ENCODE measurements around the gene SLC9A7. TPM values are rescaled to one million over a fixed set of nuclear protein-coding genes. Genes with fewer than 3 reads are reported as not detected.

Gene SLC9A7
- polyA plus RNA-seq, 6 donors from 2014 or later, result 13.5 to 60.6 (median 42.5) TPM

DNA sequence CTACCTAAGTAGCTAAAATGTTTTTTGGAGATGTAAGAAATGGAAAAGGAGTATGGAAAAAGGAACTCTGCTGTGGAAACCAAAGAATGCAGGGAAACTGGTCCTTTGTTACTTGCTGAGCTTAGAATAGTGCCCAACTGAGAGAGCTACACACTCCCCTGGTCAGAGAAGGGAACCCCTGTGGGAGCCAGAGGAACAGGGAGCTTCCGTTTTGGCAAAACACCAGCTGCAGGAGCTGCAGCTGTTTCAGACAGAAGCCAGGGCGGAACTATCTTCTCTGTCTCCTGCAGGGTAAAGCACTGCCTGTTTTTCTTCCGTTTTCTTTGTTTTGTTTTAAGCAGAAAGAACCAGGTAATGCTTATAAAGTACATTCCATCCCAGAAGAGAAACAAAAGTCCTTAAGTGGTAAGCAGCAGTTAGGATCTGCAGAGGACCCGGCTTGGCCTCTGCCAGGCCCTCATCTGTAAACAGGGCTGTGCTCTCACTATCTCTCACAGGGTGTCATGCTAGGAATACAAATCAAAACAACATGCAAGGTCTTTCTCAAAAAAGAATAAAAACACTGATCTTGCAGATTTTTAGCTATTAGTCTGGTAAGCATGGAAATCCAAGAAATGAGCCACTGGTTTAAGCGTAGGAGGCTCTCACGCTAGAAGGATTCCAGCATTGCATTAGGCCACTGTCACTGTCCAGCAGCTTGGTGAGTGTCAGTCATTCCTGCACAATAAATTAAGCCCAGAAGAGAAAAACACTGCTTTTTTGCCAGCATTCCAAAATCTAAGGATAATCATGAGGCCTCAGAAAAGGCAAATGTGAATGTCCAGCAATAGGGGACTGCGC, 109.3 kb downstream of the SLC9A7 start:
- H3K27me3 Mint-ChIP-seq, result peaks cover 0 to 16% (median 0%) of the 10 kb centered on the region in 3 donors
- DNase-seq (no peak), ATAC-seq (ENCODE audit: low read depth in 2 of 2) (peak; percentile 38 to 43)
- peaks cover 0 to 2% (median 0%) of the 10 kb centered on the region in 7 donors for H3K9me3 Mint-ChIP-seq
- peaks cover 28 to 58% (median 30%) of the 10 kb centered on the region in 3 donors for H3K4me1 Mint-ChIP-seq
- H3K36me3 Mint-ChIP-seq, result peaks cover 0 to 7% of the 10 kb centered on the region in 2 donors
- H3K27ac Mint-ChIP-seq, result peak overlapping the region in 3 of 6 donors; percentile 75 to 83 (median 79)
- H3K4me3 Mint-ChIP-seq, result peak overlapping the region in 7 of 8 donors; percentile 9 to 65 (median 51)

DNA sequence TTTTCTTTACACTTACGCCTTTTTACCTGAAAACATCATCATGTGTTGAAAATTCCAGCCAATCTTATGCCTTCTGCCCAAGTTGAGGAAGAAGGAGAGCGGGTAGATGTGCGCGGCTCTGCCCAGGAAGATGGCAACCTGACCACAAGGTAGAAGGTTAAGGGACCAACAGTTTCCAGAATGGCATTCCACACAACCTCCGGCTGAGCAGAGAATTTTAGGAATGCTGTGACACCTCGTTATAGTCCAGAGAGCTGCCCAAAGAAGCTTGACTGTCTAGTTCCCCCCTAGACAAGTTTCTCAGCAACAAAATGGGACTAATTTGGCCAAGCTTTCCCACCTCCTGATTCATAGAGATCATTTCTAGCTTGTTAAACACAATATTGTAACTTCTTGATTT, 110.3 kb downstream of the SLC9A7 start:
- no peak for DNase-seq
- no peak for ATAC-seq (ENCODE audit: low read depth in 2 of 2)
- peaks cover 28 to 62% (median 35%) of the 10 kb centered on the region in 3 donors for H3K4me1 Mint-ChIP-seq
- H3K27me3 Mint-ChIP-seq, result peaks cover 0 to 16% (median 0%) of the 10 kb centered on the region in 3 donors
- peak overlapping the region in 2 of 6 donors; percentile 27 to 40 for H3K27ac Mint-ChIP-seq
- H3K4me3 Mint-ChIP-seq, result peak overlapping the region in 2 of 8 donors; percentile 37 to 45
- peaks cover 0 to 7% of the 10 kb centered on the region in 2 donors for H3K36me3 Mint-ChIP-seq
- peaks cover 0 to 2% (median 0%) of the 10 kb centered on the region in 7 donors for H3K9me3 Mint-ChIP-seq

DNA sequence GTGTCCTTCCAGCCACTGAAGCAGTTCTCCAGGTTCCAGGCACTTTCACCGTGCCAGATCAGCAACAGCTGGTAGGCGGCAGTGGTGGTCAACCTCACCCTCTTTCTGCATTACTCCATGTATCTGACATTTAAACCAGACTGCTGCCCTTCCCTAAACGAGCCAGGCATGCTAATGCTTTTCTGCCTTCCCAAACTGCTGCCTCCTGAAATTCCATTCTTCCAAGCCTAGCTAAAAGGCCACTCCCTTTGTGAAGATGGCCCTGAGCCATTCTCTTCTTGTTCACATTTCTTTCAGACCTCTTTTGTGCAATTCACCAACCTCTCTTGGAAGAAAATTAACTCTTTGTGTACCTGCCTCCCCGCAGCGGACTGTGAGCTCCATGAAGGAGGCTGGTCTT, 111.7 kb downstream of the SLC9A7 start:
- no peak for DNase-seq
- Mint-ChIP-seq H3K9me3 (peaks cover 0 to 2% (median 0%) of the 10 kb centered on the region in 7 donors), H3K27ac (peak overlapping the region in 4 of 6 donors; percentile 4 to 90 (median 18)), H3K27me3 (peaks cover 0 to 16% (median 0%) of the 10 kb centered on the region in 3 donors), H3K4me1 (peaks cover 28 to 61% (median 42%) of the 10 kb centered on the region in 3 donors), H3K4me3 (peak overlapping the region in 1 of 8 donors; percentile 66), H3K36me3 (peaks cover 0 to 7% of the 10 kb centered on the region in 2 donors)
- ATAC-seq (ENCODE audit: low read depth in 2 of 2), result no peak

DNA sequence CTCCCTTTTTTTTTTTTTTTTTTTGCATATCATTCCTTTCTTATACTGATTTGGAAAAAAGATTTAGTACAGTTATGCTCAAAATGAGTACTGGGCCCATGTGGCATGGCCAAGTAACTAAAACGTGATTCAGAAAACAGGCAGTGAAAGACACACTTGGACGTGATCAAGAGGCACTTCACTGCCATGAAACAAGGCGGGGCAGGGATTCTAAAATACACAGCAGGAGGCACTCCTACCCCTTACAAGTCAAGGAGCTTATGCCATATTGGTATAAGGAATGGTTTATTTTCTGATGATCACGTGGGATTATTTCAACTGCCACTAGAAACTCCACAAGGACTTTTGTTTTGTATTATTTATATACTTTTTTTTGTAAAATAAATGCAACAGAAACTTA, 113.3 kb downstream of the SLC9A7 start:
- DNase-seq (no peak), ATAC-seq (ENCODE audit: low read depth in 2 of 2) (no peak)
- Mint-ChIP-seq H3K27ac (peak overlapping the region in 2 of 6 donors; percentile 63 to 73), H3K9me3 (peaks cover 0 to 2% (median 0%) of the 10 kb centered on the region in 7 donors), H3K4me1 (peaks cover 20 to 52% (median 36%) of the 10 kb centered on the region in 3 donors), H3K27me3 (peaks cover 0 to 16% (median 0%) of the 10 kb centered on the region in 3 donors), H3K36me3 (peaks cover 5 to 7% of the 10 kb centered on the region in 2 donors), H3K4me3 (no peak overlapping the region)

DNA sequence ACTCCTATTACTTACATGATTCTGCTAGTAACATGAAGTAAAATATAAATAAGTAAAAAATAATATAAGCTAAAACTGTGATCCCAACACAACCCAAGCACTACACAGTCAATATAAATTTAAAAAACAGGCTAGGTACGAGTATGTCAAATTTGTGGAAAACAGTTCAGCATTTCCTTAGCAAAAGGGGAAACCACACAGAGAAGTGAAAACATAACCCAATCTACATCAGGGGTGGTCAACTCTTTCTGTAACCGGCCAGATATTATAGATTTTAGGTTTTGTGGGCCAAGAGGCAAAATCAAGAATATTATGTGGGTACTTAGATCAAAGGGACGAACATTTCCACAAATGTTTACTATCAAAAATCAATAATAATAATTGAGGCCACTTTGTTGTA, 115.3 kb downstream of the SLC9A7 start:
- peak overlapping the region; percentile 6 to 81 (median 56) for H3K27ac Mint-ChIP-seq

DNA sequence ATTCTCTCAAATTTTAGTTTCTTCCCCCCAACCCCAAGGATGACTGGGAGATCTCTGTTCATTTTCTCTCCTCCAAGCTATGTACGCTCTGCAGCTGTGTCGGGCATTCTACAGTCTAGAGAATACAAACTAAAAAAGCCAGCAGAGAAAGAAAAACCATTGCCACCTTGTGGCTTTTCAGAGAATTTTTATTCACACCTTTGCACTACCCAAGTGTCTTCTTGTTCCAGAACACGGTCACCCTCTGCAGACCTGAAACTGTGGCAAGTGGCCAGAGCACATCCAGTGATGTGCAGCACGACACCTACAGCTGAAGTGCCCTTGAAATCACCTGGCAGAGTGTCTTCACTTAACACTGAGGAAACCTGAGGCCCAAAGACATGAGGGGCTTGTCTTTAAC, 116.8 kb downstream of the SLC9A7 start:
- Mint-ChIP-seq H3K27ac (peak overlapping the region in 1 of 6 donors; percentile 16), H3K4me3 (no peak overlapping the region), H3K27me3 (no peaks in the 10 kb centered on the region), H3K9me3 (peaks cover 0 to 2% (median 0%) of the 10 kb centered on the region in 7 donors), H3K36me3 (peaks cover 0 to 5% of the 10 kb centered on the region in 2 donors), H3K4me1 (peaks cover 5 to 34% (median 19%) of the 10 kb centered on the region in 3 donors)
- no peak for DNase-seq
- no peak for ATAC-seq (ENCODE audit: low read depth in 2 of 2)

More for the DNA sequence above, 115.3 kb downstream of the SLC9A7 start:
- Mint-ChIP-seq H3K9me3 (peaks cover 0 to 2% (median 0%) of the 10 kb centered on the region in 7 donors), H3K36me3 (peaks cover 5 to 7% of the 10 kb centered on the region in 2 donors), H3K4me1 (peaks cover 5 to 36% (median 20%) of the 10 kb centered on the region in 3 donors), H3K27me3 (peaks cover 0 to 12% (median 0%) of the 10 kb centered on the region in 3 donors), H3K4me3 (no peak overlapping the region)
- no peak for DNase-seq
- ATAC-seq (ENCODE audit: low read depth in 2 of 2), result peak; percentile 57 to 60

DNA sequence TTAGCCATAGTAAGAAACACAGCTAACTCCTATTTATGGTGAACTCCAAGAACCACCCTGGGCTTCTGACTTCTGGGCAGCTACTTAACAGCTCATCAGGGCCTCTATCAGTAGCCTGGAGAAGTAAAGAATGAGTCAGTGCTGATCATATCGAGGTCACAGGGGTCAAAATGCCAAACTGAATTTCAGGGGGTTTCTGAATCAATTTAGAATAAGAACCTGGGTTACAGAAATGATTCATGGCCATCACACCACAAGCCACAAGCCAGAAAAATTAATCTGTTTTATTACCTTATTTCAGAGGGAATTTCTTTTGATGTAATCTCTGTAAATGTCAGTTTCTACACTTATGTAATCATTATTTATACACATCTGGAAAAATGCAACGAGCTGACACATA, 121.0 kb downstream of the SLC9A7 start:
- H3K27me3 Mint-ChIP-seq, result no peaks in the 10 kb centered on the region
- H3K4me3 Mint-ChIP-seq, result no peak overlapping the region
- H3K27ac Mint-ChIP-seq, result peak overlapping the region in 1 of 6 donors; percentile 26
- DNase-seq (no peak), ATAC-seq (ENCODE audit: low read depth in 2 of 2) (no peak)
- peaks cover 0 to 8% (median 2%) of the 10 kb centered on the region in 3 donors for H3K4me1 Mint-ChIP-seq
- peaks cover 5 to 10% of the 10 kb centered on the region in 2 donors for H3K36me3 Mint-ChIP-seq
- H3K9me3 Mint-ChIP-seq, result no peaks in the 10 kb centered on the region

DNA sequence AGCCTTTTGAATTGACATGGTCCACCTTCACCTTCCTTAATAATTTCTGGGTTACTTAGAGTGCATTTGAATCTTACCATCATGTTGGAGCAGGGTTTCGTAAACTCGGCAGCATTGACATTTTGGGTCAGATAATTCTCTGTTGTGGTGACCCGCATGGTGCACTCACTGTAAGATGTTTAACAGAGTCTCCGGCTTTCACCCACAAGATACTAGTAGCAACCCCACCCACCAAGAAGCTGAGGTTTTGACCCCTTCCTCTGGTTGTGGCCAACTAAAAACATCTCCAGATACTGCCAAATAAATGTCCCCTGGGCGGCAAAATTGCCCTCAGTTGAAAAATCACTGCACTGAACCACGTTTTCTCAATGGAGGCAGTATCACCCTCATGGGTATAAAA, 122.7 kb downstream of the SLC9A7 start:
- peaks cover 0 to 2% (median 0%) of the 10 kb centered on the region in 7 donors for H3K9me3 Mint-ChIP-seq
- DNase-seq (no peak), ATAC-seq (ENCODE audit: low read depth in 2 of 2) (no peak)
- no peak overlapping the region for H3K4me3 Mint-ChIP-seq
- no peak overlapping the region for H3K27ac Mint-ChIP-seq
- H3K4me1 Mint-ChIP-seq, result peaks cover 0 to 7% (median 0%) of the 10 kb centered on the region in 3 donors
- no peaks in the 10 kb centered on the region for H3K27me3 Mint-ChIP-seq
- peaks cover 2 to 10% of the 10 kb centered on the region in 2 donors for H3K36me3 Mint-ChIP-seq

DNA sequence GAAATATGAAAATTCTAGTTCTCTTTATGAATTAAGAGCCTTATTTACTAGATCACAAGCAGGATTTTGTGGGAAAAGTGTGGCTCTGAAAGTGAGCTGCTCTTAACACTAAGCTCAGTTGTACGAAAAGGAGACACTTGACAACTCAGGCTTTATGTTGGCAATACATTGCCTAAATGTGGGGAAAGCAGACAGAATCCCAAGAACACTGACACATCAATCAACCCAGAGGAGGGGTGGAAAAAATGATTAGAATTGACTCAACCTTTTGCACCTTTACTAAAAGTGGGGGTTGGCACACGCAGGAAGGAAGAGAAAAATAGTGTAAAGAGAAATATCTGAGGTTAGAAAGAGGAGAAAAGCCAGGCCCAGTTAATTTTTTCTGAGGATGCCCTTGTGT, 123.7 kb downstream of the SLC9A7 start:
- Mint-ChIP-seq H3K4me3 (no peak overlapping the region), H3K4me1 (peaks cover 5 to 14% (median 7%) of the 10 kb centered on the region in 3 donors), H3K27ac (peak overlapping the region in 2 of 6 donors; percentile 40 to 42), H3K9me3 (peaks cover 0 to 2% (median 0%) of the 10 kb centered on the region in 7 donors), H3K27me3 (no peaks in the 10 kb centered on the region), H3K36me3 (peaks cover 5 to 10% of the 10 kb centered on the region in 2 donors)
- DNase-seq, result no peak
- no peak for ATAC-seq (ENCODE audit: low read depth in 2 of 2)

DNA sequence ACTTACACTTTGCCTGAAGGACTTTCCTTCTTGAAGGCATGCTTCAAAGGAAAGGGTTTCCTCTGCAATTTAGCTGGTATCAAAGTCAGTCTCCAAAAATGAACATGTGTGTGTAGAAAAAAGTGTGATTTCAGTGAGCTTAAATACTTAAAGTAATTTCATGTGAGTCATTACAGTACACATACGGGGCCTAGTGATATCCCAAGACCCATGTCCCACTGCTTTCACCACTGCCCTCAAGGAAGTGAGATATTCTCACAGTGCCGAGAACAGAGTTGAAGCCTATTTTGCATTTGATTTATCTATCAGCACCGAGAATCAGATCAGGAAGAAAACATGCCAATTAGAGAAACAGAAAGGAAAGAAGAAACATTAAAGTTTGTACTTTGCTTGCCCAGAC, 124.3 kb downstream of the SLC9A7 start:
- H3K27ac Mint-ChIP-seq, result peak overlapping the region in 1 of 6 donors; percentile 40
- no peak overlapping the region for H3K4me3 Mint-ChIP-seq
- no peak for ATAC-seq (ENCODE audit: low read depth in 2 of 2)
- peaks cover 9 to 20% (median 13%) of the 10 kb centered on the region in 3 donors for H3K4me1 Mint-ChIP-seq
- H3K9me3 Mint-ChIP-seq, result peaks cover 0 to 2% (median 0%) of the 10 kb centered on the region in 7 donors
- no peaks in the 10 kb centered on the region for H3K27me3 Mint-ChIP-seq
- peaks cover 5 to 10% of the 10 kb centered on the region in 2 donors for H3K36me3 Mint-ChIP-seq
- DNase-seq, result no peak

DNA sequence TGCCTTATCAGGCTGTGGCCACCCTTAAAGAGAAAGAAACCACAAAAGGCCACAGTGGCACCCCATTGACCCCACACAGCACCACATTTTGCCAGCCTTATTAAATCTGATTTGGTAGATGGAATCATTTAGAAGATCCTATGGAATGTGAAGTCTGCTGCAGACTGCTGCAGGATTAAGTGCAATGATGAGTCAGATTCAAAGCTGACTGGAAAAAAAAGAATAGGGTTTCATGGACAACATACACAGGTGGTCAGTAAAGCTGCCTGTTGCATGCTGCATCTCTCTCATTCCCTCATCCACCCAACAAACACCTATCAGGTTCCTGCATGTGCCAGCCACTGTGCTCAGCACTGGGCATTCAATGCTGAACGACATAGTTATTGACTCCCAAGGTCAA, 128.8 kb downstream of the SLC9A7 start:
- DNase-seq, result no peak
- no peak for ATAC-seq (ENCODE audit: low read depth in 2 of 2)

DNA sequence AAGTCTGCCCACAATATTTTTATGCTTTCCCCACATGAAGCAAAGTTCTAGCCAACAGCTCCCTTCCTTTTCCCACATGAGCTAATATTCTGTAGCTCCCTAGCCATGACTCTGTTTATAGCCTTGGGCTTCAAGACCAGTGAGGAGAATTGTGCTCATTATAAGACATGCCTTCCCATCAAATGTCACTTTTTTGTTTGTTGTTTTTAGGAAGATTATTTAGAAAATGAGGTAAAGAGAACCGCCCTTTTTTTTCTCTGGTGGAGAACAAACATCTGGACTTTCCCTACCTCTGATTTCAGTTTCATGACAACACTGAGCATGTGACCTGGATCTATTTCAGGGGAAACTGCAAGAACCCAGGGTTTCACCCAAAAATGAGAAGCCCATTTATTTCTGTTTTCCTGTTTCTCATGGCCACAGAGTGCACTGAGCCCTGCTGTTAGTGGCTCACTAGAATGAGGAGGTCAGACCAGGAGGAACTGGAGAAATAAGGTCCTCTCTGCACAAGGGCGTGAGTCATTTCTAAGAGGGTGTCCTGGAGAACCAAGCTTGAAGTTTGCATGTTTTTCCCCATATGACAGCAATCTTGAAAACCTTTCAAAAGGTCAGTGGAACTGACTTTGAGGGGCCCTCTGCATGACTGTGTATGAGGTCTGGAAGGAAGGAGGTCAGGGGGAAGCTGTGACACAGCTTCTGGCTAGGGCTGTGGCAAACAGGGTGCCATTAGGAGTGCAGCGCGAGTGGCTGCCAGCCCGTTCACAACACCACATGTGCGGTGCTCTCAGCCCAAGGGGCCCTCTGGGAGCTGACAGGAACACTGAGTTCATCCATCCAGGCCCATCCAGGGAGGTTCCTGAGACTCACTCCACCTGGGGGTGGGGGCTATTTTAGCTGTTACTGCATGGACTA, 130.2 kb downstream of the SLC9A7 start:
- Mint-ChIP-seq H3K9me3 (peaks cover 0 to 4% (median 0%) of the 10 kb centered on the region in 7 donors), H3K27ac (peak overlapping the region; percentile 23 to 94 (median 80)), H3K4me1 (peaks cover 33 to 44% (median 37%) of the 10 kb centered on the region in 3 donors), H3K4me3 (peak overlapping the region in 6 of 8 donors; percentile 19 to 71 (median 44)), H3K36me3 (peaks cover 5 to 7% of the 10 kb centered on the region in 2 donors), H3K27me3 (no peaks in the 10 kb centered on the region)
- DNase-seq, result peak; percentile 5
- peak; percentile 56 to 60 for ATAC-seq (ENCODE audit: low read depth in 2 of 2)

More for the DNA sequence above, 128.8 kb downstream of the SLC9A7 start:
- H3K27ac Mint-ChIP-seq, result peak overlapping the region in 3 of 6 donors; percentile 54 to 88 (median 78)
- peaks cover 5 to 14% of the 10 kb centered on the region in 2 donors for H3K36me3 Mint-ChIP-seq
- H3K4me1 Mint-ChIP-seq, result peaks cover 33 to 44% (median 37%) of the 10 kb centered on the region in 3 donors
- H3K4me3 Mint-ChIP-seq, result peak overlapping the region in 1 of 8 donors; percentile 54
- peaks cover 0 to 4% (median 0%) of the 10 kb centered on the region in 7 donors for H3K9me3 Mint-ChIP-seq
- no peaks in the 10 kb centered on the region for H3K27me3 Mint-ChIP-seq

Data from naive B cell (primary cell).